SK-N-SH treated with all-trans-retinoic acid at 6 μM for 48 hours (cell line): ENCODE measurements around the gene FST.

ENCODE experiments used
- ATAC-seq: fragments of 200-7000 bp; cut with Tn5 transposase; 3 replicates; pipeline ENCODE4 v1.9.1; 2020; ENCODE audit warnings: mild to moderate bottlenecking, moderate library complexity
- ARNTL ChIP-seq: fragments of 450-650 bp; formaldehyde crosslinking; IDR thresholded peaks from 2 replicates; pipeline ENCODE4 v1.5.0; 2020; ENCODE audit warnings: low read depth, mild to moderate bottlenecking, moderate library complexity, borderline replicate concordance
- BACH2 ChIP-seq: fragments of 250-450 bp; sonication (Bioruptor Pico); IDR thresholded peaks from 2 replicates; pipeline ENCODE4 v1.9.0; 2021; ENCODE audit warnings: mild to moderate bottlenecking, borderline replicate concordance
- CREB5 ChIP-seq: fragments of 250-450 bp; sonication (Bioruptor Pico); IDR thresholded peaks from 2 replicates; pipeline ENCODE4 v1.5.1; 2020; ENCODE audit warnings: low read depth, mild to moderate bottlenecking, moderate library complexity
- CSDC2 ChIP-seq: fragments of 250-450 bp; sonication (Bioruptor Pico); IDR thresholded peaks from 2 replicates; pipeline ENCODE4 v1.5.0; 2020; ENCODE audit warnings: mild to moderate bottlenecking, moderate library complexity
- CSRNP3 ChIP-seq: fragments of 250-450 bp; sonication (Bioruptor Pico); IDR thresholded peaks from 2 replicates; pipeline ENCODE4 v1.5.1; 2021; ENCODE audit warnings: mild to moderate bottlenecking, moderate library complexity
- ESRRG ChIP-seq: fragments of 250-450 bp; sonication (Bioruptor Pico); IDR thresholded peaks from 2 replicates; pipeline ENCODE4 v1.6.1; 2021; ENCODE audit warnings: mild to moderate bottlenecking
- GLIS3 ChIP-seq: fragments of 250-450 bp; sonication (Bioruptor Pico); IDR thresholded peaks from 2 replicates; pipeline ENCODE4 v1.5.0; 2020; ENCODE audit warnings: mild to moderate bottlenecking, moderate library complexity
- ISL1 ChIP-seq: fragments of 250-450 bp; sonication (Bioruptor Pico); IDR thresholded peaks from 2 replicates; pipeline ENCODE4 v2.1.2; 2022; ENCODE audit warnings: mild to moderate bottlenecking, moderate library complexity
- PATZ1 ChIP-seq: fragments of 250-450 bp; sonication (Bioruptor Pico); IDR thresholded peaks from 2 replicates; pipeline ENCODE4 v1.8.0; 2020; ENCODE audit warnings: mild to moderate bottlenecking, moderate library complexity, borderline replicate concordance
- POU6F1 ChIP-seq: fragments of 250-450 bp; sonication (Bioruptor Pico); IDR thresholded peaks from 2 replicates; pipeline ENCODE4 v1.8.0; 2021; ENCODE audit warnings: low read depth, mild to moderate bottlenecking, moderate library complexity, borderline replicate concordance
- PPARA ChIP-seq: fragments of 250-450 bp; sonication (Bioruptor Pico); IDR thresholded peaks from 2 replicates; pipeline ENCODE4 v1.5.0; 2020; ENCODE audit warnings: mild to moderate bottlenecking, borderline replicate concordance
- RARB ChIP-seq: fragments of 250-450 bp; sonication (Bioruptor Pico); IDR thresholded peaks from 2 replicates; pipeline ENCODE4 v1.8.0; 2021; ENCODE audit warnings: mild to moderate bottlenecking, moderate library complexity
- TCF4 ChIP-seq: fragments of 250-450 bp; sonication (Bioruptor Pico); IDR thresholded peaks from 2 replicates; pipeline ENCODE4 v1.8.0; 2021; ENCODE audit warnings: mild to moderate bottlenecking, moderate library complexity, borderline replicate concordance
- TOX ChIP-seq: fragments of 250-450 bp; sonication (Bioruptor Pico); IDR thresholded peaks from 2 replicates; pipeline ENCODE4 v1.8.0; 2021; ENCODE audit warnings: mild to moderate bottlenecking, moderate library complexity, borderline replicate concordance
- TSHZ2 ChIP-seq: fragments of 250-450 bp; sonication (Bioruptor Pico); IDR thresholded peaks from 2 replicates; pipeline ENCODE4 v1.5.0; 2020; ENCODE audit warnings: mild to moderate bottlenecking, moderate library complexity
- ZFP30 ChIP-seq: fragments of 450-650 bp; formaldehyde crosslinking; IDR thresholded peaks from 2 replicates; pipeline ENCODE4 v1.5.0; 2022; ENCODE audit warnings: mild to moderate bottlenecking, moderate library complexity
- ZNF565 ChIP-seq: fragments of 450-650 bp; formaldehyde crosslinking; conservative IDR thresholded peaks from 2 replicates; pipeline ENCODE4 v1.5.0; 2020; ENCODE audit warnings: low read depth, mild to moderate bottlenecking, moderate library complexity
- ZNF70 ChIP-seq: fragments of 450-650 bp; formaldehyde crosslinking; IDR thresholded peaks from 2 replicates; pipeline ENCODE4 v1.5.0; 2020; ENCODE audit warnings: mild to moderate bottlenecking, moderate library complexity
- ZNF8 ChIP-seq: fragments of 450-650 bp; formaldehyde crosslinking; IDR thresholded peaks from 2 replicates; pipeline ENCODE4 v1.5.0; 2020; ENCODE audit warnings: mild to moderate bottlenecking, moderate library complexity

Gene FST

GRCh38 chr5:53442961-53443360, 37.5 kb upstream of the FST start:
- TF ChIP-seq PPARA (CRISPR knock-in tag), result no peak
- TF ChIP-seq RARB (CRISPR knock-in tag), result no peak
- no peak for TF ChIP-seq PATZ1 (CRISPR knock-in tag)
- TF ChIP-seq ZFP30 (CRISPR knock-in tag), result no peak
- TF ChIP-seq CSRNP3 (CRISPR knock-in tag), result no peak
- no peak for TF ChIP-seq BACH2 (CRISPR knock-in tag)
- no peak for TF ChIP-seq CSDC2 (CRISPR knock-in tag)
- no peak for ATAC-seq

GRCh38 chr5:53445569-53445968, 34.9 kb upstream of the FST start:
- TF ChIP-seq GLIS3 (CRISPR knock-in tag) (no peak), TOX (no peak), RARB (CRISPR knock-in tag) (no peak), ZNF565 (no peak), ZNF70 (CRISPR knock-in tag) (no peak), ZFP30 (CRISPR knock-in tag) (no peak), TSHZ2 (CRISPR knock-in tag) (no peak), ZNF8 (CRISPR knock-in tag) (no peak), ESRRG (CRISPR knock-in tag) (no peak), ISL1 (CRISPR knock-in tag) (no peak), ARNTL (CRISPR knock-in tag) (no peak), BACH2 (CRISPR knock-in tag) (no peak), CSRNP3 (CRISPR knock-in tag) (no peak), CSDC2 (CRISPR knock-in tag) (no peak), CREB5 (CRISPR knock-in tag) (no peak), PATZ1 (CRISPR knock-in tag) (no peak), TCF4 (CRISPR knock-in tag) (no peak), POU6F1 (no peak)
- no peak for ATAC-seq
